Measurements from ENCODE around the gene NCAM2.

The NCAM2 gene

DNA sequence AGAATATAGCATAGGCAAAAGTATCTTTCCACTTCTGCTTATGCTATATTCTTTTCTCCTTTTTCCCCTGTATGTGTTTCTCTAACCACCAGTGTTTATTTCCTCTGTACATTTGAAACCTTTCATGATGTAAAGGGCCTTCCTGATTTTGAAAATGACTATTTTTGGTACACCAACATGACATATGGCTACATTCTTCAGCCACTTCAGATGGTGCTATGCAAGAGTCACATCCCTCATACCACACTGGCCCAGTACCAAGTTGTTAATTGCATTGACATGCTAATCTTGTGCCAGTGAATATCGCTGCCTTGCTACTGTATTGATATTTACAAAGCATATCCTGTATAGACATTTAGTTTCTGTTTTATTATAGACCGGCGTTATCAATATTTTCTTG lies 408.7 kb downstream of the NCAM2 start (continued):
- no peak for TF ChIP-seq ZNF341 (tag by site-specific recombination; IDR thresholded peaks at IDR 0.05; ENCODE audit: low read depth)
- no peak for TF ChIP-seq ZNF423 (tag by site-specific recombination; IDR thresholded peaks at IDR 0.05)
- no peak for TF ChIP-seq ZNF501 (tag by site-specific recombination; IDR thresholded peaks at IDR 0.05)

DNA sequence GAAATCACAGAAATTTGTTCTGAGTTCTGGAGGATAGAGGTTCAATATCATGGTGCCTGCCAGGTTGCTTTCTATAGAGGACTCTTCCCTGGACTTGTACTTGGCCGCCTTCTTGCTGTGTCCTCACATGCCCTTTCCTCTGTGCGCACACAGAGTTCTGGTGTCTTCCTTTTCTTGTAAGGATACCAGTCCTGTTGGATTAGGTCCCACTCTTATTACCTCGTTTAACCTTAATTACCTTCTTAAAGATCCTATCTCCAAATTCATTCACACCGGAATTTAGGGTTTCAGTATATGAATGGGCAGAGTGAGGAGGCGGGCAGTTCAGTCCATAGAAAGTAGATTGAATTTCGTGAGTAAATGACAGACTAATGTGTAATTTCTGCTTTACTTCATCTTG lies 413.9 kb downstream of the NCAM2 start:
- no peaks in the 10 kb centered on the region for H3K9me3 ChIP-seq (ENCODE audit: control insufficient read depth, insufficient read depth, low read depth, low read length)
- no peak overlapping the region for H3K4me3 ChIP-seq (ENCODE audit: low read depth, low read length)
- H3K36me3 ChIP-seq (ENCODE audit: control insufficient read depth in 2 of 2, insufficient read depth in 1 of 2, low read length in 2 of 2), result no peaks in the 10 kb centered on the region
- H3K27ac ChIP-seq (ENCODE audit: extremely low read depth, low read depth, low read length), result no peak overlapping the region
- no peaks in the 10 kb centered on the region for H3K4me1 ChIP-seq (ENCODE audit: control insufficient read depth, insufficient read depth, low read length)
- CTCF ChIA-PET, result no interaction called here
- POLR2A ChIA-PET, result no interaction called here
- TF ChIP-seq ZNF133 (tag by site-specific recombination; IDR thresholded peaks at IDR 0.05) (no peak), ZNF561 (tag by site-specific recombination; IDR thresholded peaks at IDR 0.05; ENCODE audit: borderline replicate concordance) (no peak), ZFP37 (tag by site-specific recombination; IDR thresholded peaks at IDR 0.05) (no peak), ZNF121 (tag by site-specific recombination; IDR thresholded peaks at IDR 0.05) (no peak), ZNF169 (tag by site-specific recombination; IDR thresholded peaks at IDR 0.05) (no peak), ZNF132 (tag by site-specific recombination; IDR thresholded peaks at IDR 0.05; ENCODE audit: borderline replicate concordance) (no peak)
- TF ChIP-seq, protein P1, sequence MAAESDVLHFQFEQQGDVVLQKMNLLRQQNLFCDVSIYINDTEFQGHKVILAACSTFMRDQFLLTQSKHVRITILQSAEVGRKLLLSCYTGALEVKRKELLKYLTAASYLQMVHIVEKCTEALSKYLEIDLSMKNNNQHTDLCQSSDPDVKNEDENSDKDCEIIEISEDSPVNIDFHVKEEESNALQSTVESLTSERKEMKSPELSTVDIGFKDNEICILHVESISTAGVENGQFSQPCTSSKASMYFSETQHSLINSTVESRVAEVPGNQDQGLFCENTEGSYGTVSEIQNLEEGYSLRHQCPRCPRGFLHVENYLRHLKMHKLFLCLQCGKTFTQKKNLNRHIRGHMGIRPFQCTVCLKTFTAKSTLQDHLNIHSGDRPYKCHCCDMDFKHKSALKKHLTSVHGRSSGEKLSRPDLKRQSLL (tag by site-specific recombination; IDR thresholded peaks at IDR 0.05), result no peak
- TF ChIP-seq, protein P2, sequence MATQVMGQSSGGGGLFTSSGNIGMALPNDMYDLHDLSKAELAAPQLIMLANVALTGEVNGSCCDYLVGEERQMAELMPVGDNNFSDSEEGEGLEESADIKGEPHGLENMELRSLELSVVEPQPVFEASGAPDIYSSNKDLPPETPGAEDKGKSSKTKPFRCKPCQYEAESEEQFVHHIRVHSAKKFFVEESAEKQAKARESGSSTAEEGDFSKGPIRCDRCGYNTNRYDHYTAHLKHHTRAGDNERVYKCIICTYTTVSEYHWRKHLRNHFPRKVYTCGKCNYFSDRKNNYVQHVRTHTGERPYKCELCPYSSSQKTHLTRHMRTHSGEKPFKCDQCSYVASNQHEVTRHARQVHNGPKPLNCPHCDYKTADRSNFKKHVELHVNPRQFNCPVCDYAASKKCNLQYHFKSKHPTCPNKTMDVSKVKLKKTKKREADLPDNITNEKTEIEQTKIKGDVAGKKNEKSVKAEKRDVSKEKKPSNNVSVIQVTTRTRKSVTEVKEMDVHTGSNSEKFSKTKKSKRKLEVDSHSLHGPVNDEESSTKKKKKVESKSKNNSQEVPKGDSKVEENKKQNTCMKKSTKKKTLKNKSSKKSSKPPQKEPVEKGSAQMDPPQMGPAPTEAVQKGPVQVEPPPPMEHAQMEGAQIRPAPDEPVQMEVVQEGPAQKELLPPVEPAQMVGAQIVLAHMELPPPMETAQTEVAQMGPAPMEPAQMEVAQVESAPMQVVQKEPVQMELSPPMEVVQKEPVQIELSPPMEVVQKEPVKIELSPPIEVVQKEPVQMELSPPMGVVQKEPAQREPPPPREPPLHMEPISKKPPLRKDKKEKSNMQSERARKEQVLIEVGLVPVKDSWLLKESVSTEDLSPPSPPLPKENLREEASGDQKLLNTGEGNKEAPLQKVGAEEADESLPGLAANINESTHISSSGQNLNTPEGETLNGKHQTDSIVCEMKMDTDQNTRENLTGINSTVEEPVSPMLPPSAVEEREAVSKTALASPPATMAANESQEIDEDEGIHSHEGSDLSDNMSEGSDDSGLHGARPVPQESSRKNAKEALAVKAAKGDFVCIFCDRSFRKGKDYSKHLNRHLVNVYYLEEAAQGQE (tag by site-specific recombination; IDR thresholded peaks at IDR 0.05), result no peak

DNA sequence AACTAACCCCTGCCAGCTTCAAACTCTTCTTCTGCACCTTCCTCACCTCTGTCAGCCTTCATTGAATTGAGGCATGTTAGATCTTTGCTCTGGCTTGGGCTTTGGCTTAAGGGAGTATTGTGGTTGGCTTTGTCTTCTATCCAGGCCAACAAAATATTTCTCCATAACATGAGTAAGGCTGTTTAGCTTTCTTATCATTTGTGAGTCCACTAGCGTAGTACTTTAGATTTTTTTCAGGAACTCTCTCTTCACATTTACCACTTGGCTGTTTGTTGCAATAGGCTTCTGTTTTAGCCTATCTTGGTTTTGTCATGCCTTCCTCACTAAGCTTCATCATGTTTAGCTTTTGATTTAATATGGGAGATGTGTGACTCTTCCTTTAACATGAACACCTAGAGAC lies 417.5 kb downstream of the NCAM2 start:
- Histone ChIP-seq H3K4me1 (ENCODE audit: control insufficient read depth, insufficient read depth, low read length) (no peaks in the 10 kb centered on the region), H3K27ac (ENCODE audit: extremely low read depth, low read depth, low read length) (no peak overlapping the region), H3K9me3 (ENCODE audit: control insufficient read depth, insufficient read depth, low read depth, low read length) (no peaks in the 10 kb centered on the region), H3K36me3 (ENCODE audit: control insufficient read depth in 2 of 2, insufficient read depth in 1 of 2, low read length in 2 of 2) (no peaks in the 10 kb centered on the region), H3K4me3 (ENCODE audit: low read depth, low read length) (no peak overlapping the region)
- TF ChIP-seq GLIS2 (tag by site-specific recombination; IDR thresholded peaks at IDR 0.05), result no peak
- no peak for TF ChIP-seq ZNF202 (tag by site-specific recombination; IDR thresholded peaks at IDR 0.05; ENCODE audit: borderline replicate concordance)
- TF ChIP-seq, protein P3, sequence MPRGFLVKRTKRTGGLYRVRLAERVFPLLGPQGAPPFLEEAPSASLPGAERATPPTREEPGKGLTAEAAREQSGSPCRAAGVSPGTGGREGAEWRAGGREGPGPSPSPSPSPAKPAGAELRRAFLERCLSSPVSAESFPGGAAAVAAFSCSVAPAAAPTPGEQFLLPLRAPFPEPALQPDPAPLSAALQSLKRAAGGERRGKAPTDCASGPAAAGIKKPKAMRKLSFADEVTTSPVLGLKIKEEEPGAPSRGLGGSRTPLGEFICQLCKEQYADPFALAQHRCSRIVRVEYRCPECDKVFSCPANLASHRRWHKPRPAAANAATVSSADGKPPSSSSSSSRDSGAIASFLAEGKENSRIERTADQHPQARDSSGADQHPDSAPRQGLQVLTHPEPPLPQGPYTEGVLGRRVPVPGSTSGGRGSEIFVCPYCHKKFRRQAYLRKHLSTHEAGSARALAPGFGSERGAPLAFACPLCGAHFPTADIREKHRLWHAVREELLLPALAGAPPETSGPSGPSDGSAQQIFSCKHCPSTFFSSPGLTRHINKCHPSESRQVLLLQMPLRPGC (tag by site-specific recombination; IDR thresholded peaks at IDR 0.05), result no peak
- no peak for TF ChIP-seq BCL11B (tag by site-specific recombination; IDR thresholded peaks at IDR 0.05; ENCODE audit: low read depth)
- TF ChIP-seq, protein P4, sequence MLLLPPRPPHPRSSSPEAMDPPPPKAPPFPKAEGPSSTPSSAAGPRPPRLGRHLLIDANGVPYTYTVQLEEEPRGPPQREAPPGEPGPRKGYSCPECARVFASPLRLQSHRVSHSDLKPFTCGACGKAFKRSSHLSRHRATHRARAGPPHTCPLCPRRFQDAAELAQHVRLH (tag by site-specific recombination; IDR thresholded peaks at IDR 0.05), result no peak
- no peak for TF ChIP-seq ZNF175 (tag by site-specific recombination; IDR thresholded peaks at IDR 0.05)
- TF ChIP-seq ZNF48 (tag by site-specific recombination; IDR thresholded peaks at IDR 0.05), result no peak
- no peak for TF ChIP-seq SALL2 (tag by site-specific recombination; IDR thresholded peaks at IDR 0.05; ENCODE audit: borderline replicate concordance)
- no peak for TF ChIP-seq ZNF521 (tag by site-specific recombination; IDR thresholded peaks at IDR 0.05)
- no peak for TF ChIP-seq ZNF837 (tag by site-specific recombination; IDR thresholded peaks at IDR 0.05)
- TF ChIP-seq, protein P5, sequence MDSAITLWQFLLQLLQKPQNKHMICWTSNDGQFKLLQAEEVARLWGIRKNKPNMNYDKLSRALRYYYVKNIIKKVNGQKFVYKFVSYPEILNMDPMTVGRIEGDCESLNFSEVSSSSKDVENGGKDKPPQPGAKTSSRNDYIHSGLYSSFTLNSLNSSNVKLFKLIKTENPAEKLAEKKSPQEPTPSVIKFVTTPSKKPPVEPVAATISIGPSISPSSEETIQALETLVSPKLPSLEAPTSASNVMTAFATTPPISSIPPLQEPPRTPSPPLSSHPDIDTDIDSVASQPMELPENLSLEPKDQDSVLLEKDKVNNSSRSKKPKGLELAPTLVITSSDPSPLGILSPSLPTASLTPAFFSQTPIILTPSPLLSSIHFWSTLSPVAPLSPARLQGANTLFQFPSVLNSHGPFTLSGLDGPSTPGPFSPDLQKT (IDR thresholded peaks at IDR 0.05; ENCODE audit: borderline replicate concordance, low read depth, low read length), result no peak
- TF ChIP-seq, protein P6, sequence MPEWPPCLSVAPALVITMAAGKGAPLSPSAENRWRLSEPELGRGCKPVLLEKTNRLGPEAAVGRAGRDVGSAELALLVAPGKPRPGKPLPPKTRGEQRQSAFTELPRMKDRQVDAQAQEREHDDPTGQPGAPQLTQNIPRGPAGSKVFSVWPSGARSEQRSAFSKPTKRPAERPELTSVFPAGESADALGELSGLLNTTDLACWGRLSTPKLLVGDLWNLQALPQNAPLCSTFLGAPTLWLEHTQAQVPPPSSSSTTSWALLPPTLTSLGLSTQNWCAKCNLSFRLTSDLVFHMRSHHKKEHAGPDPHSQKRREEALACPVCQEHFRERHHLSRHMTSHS (tag by site-specific recombination; IDR thresholded peaks at IDR 0.05), result no peak
- TF ChIP-seq, protein P7, sequence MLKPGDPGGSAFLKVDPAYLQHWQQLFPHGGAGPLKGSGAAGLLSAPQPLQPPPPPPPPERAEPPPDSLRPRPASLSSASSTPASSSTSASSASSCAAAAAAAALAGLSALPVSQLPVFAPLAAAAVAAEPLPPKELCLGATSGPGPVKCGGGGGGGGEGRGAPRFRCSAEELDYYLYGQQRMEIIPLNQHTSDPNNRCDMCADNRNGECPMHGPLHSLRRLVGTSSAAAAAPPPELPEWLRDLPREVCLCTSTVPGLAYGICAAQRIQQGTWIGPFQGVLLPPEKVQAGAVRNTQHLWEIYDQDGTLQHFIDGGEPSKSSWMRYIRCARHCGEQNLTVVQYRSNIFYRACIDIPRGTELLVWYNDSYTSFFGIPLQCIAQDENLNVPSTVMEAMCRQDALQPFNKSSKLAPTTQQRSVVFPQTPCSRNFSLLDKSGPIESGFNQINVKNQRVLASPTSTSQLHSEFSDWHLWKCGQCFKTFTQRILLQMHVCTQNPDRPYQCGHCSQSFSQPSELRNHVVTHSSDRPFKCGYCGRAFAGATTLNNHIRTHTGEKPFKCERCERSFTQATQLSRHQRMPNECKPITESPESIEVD (tag by site-specific recombination; IDR thresholded peaks at IDR 0.05), result no peak
- TF ChIP-seq ZSCAN23 (tag by site-specific recombination; IDR thresholded peaks at IDR 0.05), result no peak
- ChIA-PET POLR2A (no interaction called here), CTCF (no interaction called here)
